Fibroblast of lung (primary cell): Measurements from ENCODE around the gene TSPYL4.

Experiments used
- EZH2 ChIP-seq: IDR thresholded peaks from 2 replicates; pipeline ENCODE4 v1.5.1; 2012; ENCODE audit warnings: low read length, control low read depth, mild to moderate bottlenecking; ENCODE audit errors: missing control alignments
- TF ChIP-seq, protein P1 (sequence below), 2 donors: IDR thresholded peaks in 1 of 2; conservative IDR thresholded peaks in 1 of 2; 1 replicate in 1 of 2; 2 replicates in 1 of 2; pipeline ENCODE4 v1.5.1; 2011 to 2012; ENCODE audit warnings: low read length in 2 of 2, control low read depth in 1 of 2, inconsistent platforms in 1 of 2, low read depth in 1 of 2, mild to moderate bottlenecking in 1 of 2

DNA sequence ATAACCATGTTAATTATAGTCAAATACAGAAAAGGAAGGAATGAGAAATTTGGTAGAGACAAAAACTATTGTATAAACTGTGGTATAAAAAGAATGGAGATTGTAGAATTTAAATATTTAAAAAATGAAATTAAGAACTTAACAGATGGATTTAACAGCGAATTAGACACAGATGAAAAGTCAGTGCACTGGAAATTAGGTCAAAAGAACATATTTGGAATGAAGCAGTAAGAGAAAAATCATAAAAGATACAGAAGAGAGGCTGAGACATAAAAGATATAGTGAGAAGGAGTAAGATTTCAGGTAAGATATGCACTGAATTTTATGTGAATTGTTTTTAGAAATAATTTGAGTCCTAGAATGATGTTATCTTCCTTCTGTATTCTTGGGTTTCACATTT lies 14.0 kb downstream of the TSPYL4 start:
- TF ChIP-seq, protein P1, sequence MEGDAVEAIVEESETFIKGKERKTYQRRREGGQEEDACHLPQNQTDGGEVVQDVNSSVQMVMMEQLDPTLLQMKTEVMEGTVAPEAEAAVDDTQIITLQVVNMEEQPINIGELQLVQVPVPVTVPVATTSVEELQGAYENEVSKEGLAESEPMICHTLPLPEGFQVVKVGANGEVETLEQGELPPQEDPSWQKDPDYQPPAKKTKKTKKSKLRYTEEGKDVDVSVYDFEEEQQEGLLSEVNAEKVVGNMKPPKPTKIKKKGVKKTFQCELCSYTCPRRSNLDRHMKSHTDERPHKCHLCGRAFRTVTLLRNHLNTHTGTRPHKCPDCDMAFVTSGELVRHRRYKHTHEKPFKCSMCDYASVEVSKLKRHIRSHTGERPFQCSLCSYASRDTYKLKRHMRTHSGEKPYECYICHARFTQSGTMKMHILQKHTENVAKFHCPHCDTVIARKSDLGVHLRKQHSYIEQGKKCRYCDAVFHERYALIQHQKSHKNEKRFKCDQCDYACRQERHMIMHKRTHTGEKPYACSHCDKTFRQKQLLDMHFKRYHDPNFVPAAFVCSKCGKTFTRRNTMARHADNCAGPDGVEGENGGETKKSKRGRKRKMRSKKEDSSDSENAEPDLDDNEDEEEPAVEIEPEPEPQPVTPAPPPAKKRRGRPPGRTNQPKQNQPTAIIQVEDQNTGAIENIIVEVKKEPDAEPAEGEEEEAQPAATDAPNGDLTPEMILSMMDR (conservative IDR thresholded peaks at IDR 0.05 in 1 of 2, IDR thresholded peaks at IDR 0.05 in 1 of 2; ENCODE audit: low read depth in 1 of 2, low read length in 2 of 2) = no peak
- TF ChIP-seq EZH2 = no peak
